GM23248 (cell line): Measurements from ENCODE around the gene HIF1A.

Source experiments
- EZH2 ChIP-seq: fragments of 200-600 bp; sonication (generic); IDR thresholded peaks from 2 replicates; pipeline ENCODE4 v1.6.1; 2018; ENCODE audit warnings: antibody characterized with exemption, mild to moderate bottlenecking; ENCODE audit not compliant: insufficient read depth, poor library complexity, severe bottlenecking
- EZH2phosphoT487 ChIP-seq: fragments of 200-600 bp; sonication (generic); IDR thresholded peaks from 2 replicates; pipeline ENCODE4 v1.6.1; 2018; ENCODE audit warnings: antibody characterized with exemption, moderate library complexity, mild to moderate bottlenecking, low read depth; ENCODE audit not compliant: insufficient read depth

GRCh38 chr14:61670576-61670975 is 24.7 kb upstream of the HIF1A start:
- TF ChIP-seq EZH2phosphoT487 (no peak), EZH2 (no peak)
